Measurements from ENCODE around the gene CHST1. TPM values are rescaled to one million over a fixed set of nuclear protein-coding genes. Genes with fewer than 3 reads are reported as not detected.

CHST1 gene
- total and polyA plus RNA-seq, 2 donors (not counting 3 experiments of a cell fraction or from before 2014, with no cell fraction given) = 12.6 to 40.5 TPM

GRCh38 chr11:45659031-45659817, 6.2 kb downstream of the CHST1 start:
- Histone ChIP-seq H3K36me3 (ENCODE audit: control insufficient read depth in 2 of 2, extremely low read depth in 1 of 2, insufficient read depth in 2 of 2, low read length in 2 of 2) (no peaks in the 10 kb centered on the region), H3K27me3 (ENCODE audit: control insufficient read depth in 2 of 2, insufficient read depth in 2 of 2, low read length in 2 of 2) (peaks cover 0 to 2% of the 10 kb centered on the region in 2 experiments), H3K9me3 (replicated peaks; ENCODE audit: control insufficient read depth, insufficient read depth, low read length) (no peaks in the 10 kb centered on the region), H3K4me3 (replicated peaks in 1 of 3; ENCODE audit: insufficient read depth in 1 of 3, low read depth in 1 of 3, low read length in 3 of 3) (no peak overlapping the region), H3K4me2 (ENCODE audit: insufficient read depth, low read length) (no peak overlapping the region), H4K20me1 (replicated peaks; ENCODE audit: control insufficient read depth, extremely low read depth, insufficient read depth, low read length) (no peaks in the 10 kb centered on the region), H3K9me1 (replicated peaks; ENCODE audit: control insufficient read depth, extremely low read depth, insufficient read depth, low read length) (no peaks in the 10 kb centered on the region), H3K4me1 (ENCODE audit: control insufficient read depth, extremely low read depth, insufficient read depth, low read length) (peaks cover 68% of the 10 kb centered on the region), H3K79me2 (ENCODE audit: control insufficient read depth, insufficient read depth, low read length) (peaks cover under 1% of the 10 kb centered on the region), H3K27ac (ENCODE audit: insufficient read depth, low read depth, low read length) (peak overlapping the region; percentile 88), H2AFZ (ENCODE audit: low read depth, low read length) (peak overlapping the region; percentile 8), H3K9ac (replicated peaks; ENCODE audit: extremely low read depth, insufficient read depth, low read length) (peak overlapping the region; percentile 35)
- no TSS peak for BruUV-seq (replicated peaks)
- TF ChIP-seq JUN (IDR thresholded peaks at IDR 0.05; ENCODE audit: borderline replicate concordance, insufficient read depth, insufficient read length, low read depth) (no peak), FOS (IDR thresholded peaks at IDR 0.05; ENCODE audit: borderline replicate concordance, insufficient read depth, low read length) (no peak), CTCF (IDR thresholded peaks at IDR 0.05; ENCODE audit: extremely low read depth in 1 of 2, insufficient read depth in 1 of 2, low read depth in 1 of 2, low read length in 2 of 2) (no peak), MAX (IDR thresholded peaks at IDR 0.05; ENCODE audit: insufficient read depth, insufficient read length) (no peak), POLR2AphosphoS5 (IDR thresholded peaks at IDR 0.05; ENCODE audit: insufficient read depth, low read depth, low read length) (no peak)
- intact Hi-C loops (cut with micrococcal nuclease) = loop anchor here (2.0 kb wide), 1 partner anchor 16 kb away; no protein-coding TSS in a partner anchor
- FAIRE-seq (no peak), DNase-seq (ENCODE audit: low read depth, low spot score) (no peak)
- CTCF ChIA-PET = interaction anchor here (1.4 to 6.5 kb wide), 3 partner anchors 13 to 287 kb away, joined by 3 to 118 read pairs (median 50); no protein-coding TSS in a partner anchor
- POLR2A ChIA-PET = no interaction called here
- dilution Hi-C loops (cut with MboI; ENCODE audit: extremely low pct_ligation_motif_present, low sequenced_read_pairs) = no loop called here

Data from endothelial cell of umbilical vein (primary cell).